Osteocyte (in vitro differentiated cells): Measurements from ENCODE around the gene RAD1. TPM values are rescaled to one million over a fixed set of nuclear protein-coding genes. Genes with fewer than 3 reads are reported as not detected.

Source experiments
- DNase-seq: peaks from one replicate; pipeline ENCODE4 v3.0.0; 2021; ENCODE audit warnings: mixed read lengths; ENCODE audit not compliant: unreplicated experiment; ENCODE audit errors: extremely low spot score
- H3K27ac Mint-ChIP-seq: one replicate; pipeline ENCODE4 v1.8.0; 2021; ENCODE audit warnings: mild to moderate bottlenecking, mixed read lengths; ENCODE audit not compliant: unreplicated experiment
- H3K27me3 Mint-ChIP-seq: one replicate; pipeline ENCODE4 v1.8.0; 2021; ENCODE audit warnings: mixed read lengths; ENCODE audit not compliant: unreplicated experiment
- H3K36me3 Mint-ChIP-seq: one replicate; pipeline ENCODE4 v1.8.0; 2021; ENCODE audit warnings: mixed read lengths; ENCODE audit not compliant: unreplicated experiment
- H3K4me1 Mint-ChIP-seq: one replicate; pipeline ENCODE4 v1.8.0; 2021; ENCODE audit warnings: mixed read lengths; ENCODE audit not compliant: unreplicated experiment
- H3K4me3 Mint-ChIP-seq: one replicate; pipeline ENCODE4 v1.8.0; 2021; ENCODE audit warnings: mild to moderate bottlenecking, moderate library complexity, mixed read lengths; ENCODE audit not compliant: unreplicated experiment
- H3K9me3 Mint-ChIP-seq: one replicate; pipeline ENCODE4 v1.8.0; 2021; ENCODE audit warnings: mixed read lengths; ENCODE audit not compliant: unreplicated experiment
- total RNA-seq: library from RNA; stranded (reverse); gene quantifications from 2 replicates; pipeline ENCODE4 v1.2.1, GENCODE V29; 2021
- TF ChIP-seq, protein P1 (sequence below): fragments of 200-600 bp; sonication (generic); IDR thresholded peaks from 2 replicates; pipeline ENCODE4 v1.5.0; 2021; ENCODE audit warnings: antibody characterized with exemption, mild to moderate bottlenecking, moderate library complexity

Gene RAD1
- total RNA-seq, 1 donor from 2014 or later = 19.5 TPM

DNA sequence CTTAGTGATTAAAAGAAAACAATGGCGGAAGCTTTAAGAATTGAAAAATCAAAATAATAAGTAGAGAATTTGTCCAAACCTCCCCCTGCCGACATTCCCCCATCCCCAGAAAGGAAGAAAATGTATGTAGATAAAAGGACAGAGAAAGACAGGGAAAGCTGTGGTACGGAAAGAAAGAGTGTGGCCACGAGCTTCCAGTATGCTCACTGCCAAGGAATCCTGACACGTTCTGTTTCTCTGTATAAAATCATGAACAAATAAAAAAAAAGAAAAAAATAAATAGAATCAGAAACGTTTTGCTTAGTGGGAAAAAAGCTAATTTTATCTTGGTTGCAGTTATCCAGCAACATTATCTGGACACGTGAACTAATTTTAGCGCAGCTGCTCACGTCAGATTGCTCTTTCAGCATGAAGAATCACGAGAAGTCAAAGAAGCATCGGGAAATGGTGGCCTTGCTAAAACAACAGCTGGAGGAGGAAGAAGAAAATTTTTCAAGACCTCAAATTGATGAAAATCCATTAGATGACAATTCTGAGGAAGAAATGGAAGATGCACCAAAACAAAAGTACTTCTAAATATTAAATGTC lies 29.2 kb upstream of the RAD1 start:
- Mint-ChIP-seq H3K4me3 (no peak overlapping the region), H3K9me3 (no peaks in the 10 kb centered on the region), H3K4me1 (no peaks in the 10 kb centered on the region), H3K27me3 (no peaks in the 10 kb centered on the region), H3K36me3 (peaks cover 51% of the 10 kb centered on the region), H3K27ac (no peak overlapping the region)
- TF ChIP-seq, protein P1, sequence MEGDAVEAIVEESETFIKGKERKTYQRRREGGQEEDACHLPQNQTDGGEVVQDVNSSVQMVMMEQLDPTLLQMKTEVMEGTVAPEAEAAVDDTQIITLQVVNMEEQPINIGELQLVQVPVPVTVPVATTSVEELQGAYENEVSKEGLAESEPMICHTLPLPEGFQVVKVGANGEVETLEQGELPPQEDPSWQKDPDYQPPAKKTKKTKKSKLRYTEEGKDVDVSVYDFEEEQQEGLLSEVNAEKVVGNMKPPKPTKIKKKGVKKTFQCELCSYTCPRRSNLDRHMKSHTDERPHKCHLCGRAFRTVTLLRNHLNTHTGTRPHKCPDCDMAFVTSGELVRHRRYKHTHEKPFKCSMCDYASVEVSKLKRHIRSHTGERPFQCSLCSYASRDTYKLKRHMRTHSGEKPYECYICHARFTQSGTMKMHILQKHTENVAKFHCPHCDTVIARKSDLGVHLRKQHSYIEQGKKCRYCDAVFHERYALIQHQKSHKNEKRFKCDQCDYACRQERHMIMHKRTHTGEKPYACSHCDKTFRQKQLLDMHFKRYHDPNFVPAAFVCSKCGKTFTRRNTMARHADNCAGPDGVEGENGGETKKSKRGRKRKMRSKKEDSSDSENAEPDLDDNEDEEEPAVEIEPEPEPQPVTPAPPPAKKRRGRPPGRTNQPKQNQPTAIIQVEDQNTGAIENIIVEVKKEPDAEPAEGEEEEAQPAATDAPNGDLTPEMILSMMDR = no peak
- DNase-seq = no peak

DNA sequence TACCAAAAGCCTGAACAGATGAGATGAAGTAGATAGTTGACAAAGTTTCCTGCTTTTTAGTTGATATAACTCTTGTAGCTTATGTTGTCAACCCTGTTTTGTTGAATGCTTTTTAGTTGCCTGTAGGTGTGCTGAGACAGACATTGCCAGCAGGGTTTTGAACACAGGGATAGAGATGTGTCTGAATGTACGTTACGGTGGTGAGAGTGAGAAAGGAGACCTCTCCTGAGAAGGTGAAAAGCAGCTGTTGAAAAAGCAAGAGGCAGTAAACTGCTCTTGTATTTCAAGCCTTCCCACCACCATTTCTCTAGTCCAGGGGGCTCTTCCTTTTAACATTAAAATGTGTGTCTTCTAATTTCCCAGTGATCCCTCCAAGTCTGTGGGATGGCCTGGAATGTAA lies 28.7 kb upstream of the RAD1 start:
- H3K27me3 Mint-ChIP-seq = no peaks in the 10 kb centered on the region
- no peak overlapping the region for H3K27ac Mint-ChIP-seq
- DNase-seq = no peak
- peaks cover 49% of the 10 kb centered on the region for H3K36me3 Mint-ChIP-seq
- no peak overlapping the region for H3K4me3 Mint-ChIP-seq
- no peaks in the 10 kb centered on the region for H3K4me1 Mint-ChIP-seq
- TF ChIP-seq, protein P1 = no peak
- H3K9me3 Mint-ChIP-seq = no peaks in the 10 kb centered on the region

DNA sequence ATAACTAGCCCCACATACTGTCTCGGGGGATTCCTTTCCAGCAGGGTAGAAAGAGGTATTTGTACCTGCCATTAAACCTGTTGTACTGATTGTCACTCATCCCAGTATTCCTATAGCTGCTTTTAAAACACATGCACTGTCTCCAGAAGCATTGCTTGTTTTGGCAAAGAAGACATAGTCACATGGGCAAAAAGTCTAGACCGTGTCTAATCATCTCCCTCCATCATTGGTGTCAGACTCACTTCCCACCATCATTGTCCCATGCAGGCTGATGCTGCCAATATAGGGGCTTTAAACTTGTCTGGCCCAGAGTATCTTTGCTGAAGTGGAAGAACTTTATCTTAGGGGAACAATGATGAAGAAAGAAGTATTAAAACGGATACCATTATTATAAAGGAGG lies 26.6 kb upstream of the RAD1 start:
- TF ChIP-seq, protein P1 = no peak
- Mint-ChIP-seq H3K36me3 (peaks cover 50% of the 10 kb centered on the region), H3K4me1 (no peaks in the 10 kb centered on the region), H3K9me3 (no peaks in the 10 kb centered on the region), H3K27ac (no peak overlapping the region), H3K4me3 (no peak overlapping the region), H3K27me3 (no peaks in the 10 kb centered on the region)
- DNase-seq = no peak

DNA sequence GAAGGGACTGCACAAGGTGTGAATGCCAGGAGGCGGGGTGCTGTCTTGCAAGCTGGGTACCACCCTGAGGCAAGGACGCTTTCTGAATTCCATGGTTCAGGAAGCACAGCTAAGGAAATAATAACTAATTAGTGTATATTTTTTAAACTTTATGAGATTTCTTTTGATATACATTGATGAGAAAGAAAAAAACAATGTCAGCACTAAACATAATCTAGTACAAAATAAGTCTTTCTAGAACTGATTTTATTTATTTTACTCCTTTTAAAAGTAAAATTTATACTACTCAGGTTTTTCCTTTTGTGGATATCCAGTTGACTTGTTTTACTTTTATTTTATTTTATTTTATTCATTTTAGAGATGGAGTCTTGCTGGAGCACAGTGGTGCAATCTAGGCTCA lies 17.6 kb upstream of the RAD1 start:
- Mint-ChIP-seq H3K4me1 (peaks cover 20% of the 10 kb centered on the region), H3K27me3 (no peaks in the 10 kb centered on the region), H3K27ac (no peak overlapping the region), H3K36me3 (peaks cover 22% of the 10 kb centered on the region), H3K4me3 (no peak overlapping the region), H3K9me3 (no peaks in the 10 kb centered on the region)
- TF ChIP-seq, protein P1 = no peak
- no peak for DNase-seq

DNA sequence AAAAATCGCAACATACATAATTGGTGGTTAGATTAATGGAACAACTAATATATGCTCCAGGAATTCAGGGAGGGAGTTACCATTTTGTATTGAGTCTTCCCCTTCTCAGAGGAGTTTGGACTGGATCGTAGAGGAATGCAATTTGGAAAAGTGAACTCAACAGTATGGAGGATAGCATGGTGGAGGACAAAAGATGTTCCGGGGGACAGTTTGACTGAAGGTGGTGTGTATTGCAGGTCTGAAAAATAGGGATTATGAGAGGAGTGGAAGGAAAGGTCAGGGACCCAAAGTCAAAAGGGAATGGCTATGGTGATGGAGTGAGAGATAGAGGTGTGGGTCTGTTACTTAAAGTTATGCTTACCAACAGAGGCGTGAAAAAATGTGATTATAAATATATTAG lies 15.6 kb upstream of the RAD1 start:
- Mint-ChIP-seq H3K4me3 (peak overlapping the region; percentile 99), H3K27ac (peak overlapping the region; percentile 98), H3K4me1 (peaks cover 20% of the 10 kb centered on the region), H3K27me3 (no peaks in the 10 kb centered on the region), H3K9me3 (no peaks in the 10 kb centered on the region), H3K36me3 (peaks cover 15% of the 10 kb centered on the region)
- DNase-seq = no peak
- TF ChIP-seq, protein P1 = no peak
